Neural crest cell (in vitro differentiated cells): Measurements from ENCODE around the gene CRYZL1. TPM values are rescaled to one million over a fixed set of nuclear protein-coding genes. Genes with fewer than 3 reads are reported as not detected.
"Not testable (repeated sequence)": the region's sequence is repeated elsewhere in the genome, so short reads cannot be mapped to it uniquely, and the experiment has no call there.

Source experiments
- DNase-seq: peaks from one replicate; pipeline ENCODE4 v3.0.0; 2021; ENCODE audit warnings: low read depth, mixed read lengths, low spot score
- H3K27ac Mint-ChIP-seq: one replicate; pipeline ENCODE4 v1.8.0; 2021; ENCODE audit warnings: mild to moderate bottlenecking, mixed read lengths; ENCODE audit not compliant: unreplicated experiment
- H3K27me3 Mint-ChIP-seq: 2 replicates; pipeline ENCODE4 v1.8.0; 2021; ENCODE audit warnings: low read depth, mild to moderate bottlenecking, mixed read lengths
- H3K36me3 Mint-ChIP-seq: 2 replicates; pipeline ENCODE4 v1.8.0; 2021; ENCODE audit warnings: low read depth, mild to moderate bottlenecking, mixed read lengths
- H3K4me1 Mint-ChIP-seq: 2 replicates; pipeline ENCODE4 v1.8.0; 2021; ENCODE audit warnings: mixed read lengths
- H3K4me3 Mint-ChIP-seq: one replicate; pipeline ENCODE4 v1.8.0; 2021; ENCODE audit warnings: mild to moderate bottlenecking, mixed read lengths
- H3K9me3 Mint-ChIP-seq: 2 replicates; pipeline ENCODE4 v1.8.0; 2021; ENCODE audit warnings: mixed read lengths
- total RNA-seq: library from RNA; stranded (reverse); gene quantifications from 2 replicates; pipeline ENCODE4 v1.2.1, GENCODE V29; 2021
- TF ChIP-seq, protein P1 (sequence below): fragments of 200-600 bp; sonication (generic); conservative IDR thresholded peaks from 2 replicates; pipeline ENCODE4 v1.5.0; 2021; ENCODE audit warnings: antibody characterized with exemption, mild to moderate bottlenecking

CRYZL1 gene
- total RNA-seq, 1 donor from 2014 or later, result 55.8 TPM

DNA sequence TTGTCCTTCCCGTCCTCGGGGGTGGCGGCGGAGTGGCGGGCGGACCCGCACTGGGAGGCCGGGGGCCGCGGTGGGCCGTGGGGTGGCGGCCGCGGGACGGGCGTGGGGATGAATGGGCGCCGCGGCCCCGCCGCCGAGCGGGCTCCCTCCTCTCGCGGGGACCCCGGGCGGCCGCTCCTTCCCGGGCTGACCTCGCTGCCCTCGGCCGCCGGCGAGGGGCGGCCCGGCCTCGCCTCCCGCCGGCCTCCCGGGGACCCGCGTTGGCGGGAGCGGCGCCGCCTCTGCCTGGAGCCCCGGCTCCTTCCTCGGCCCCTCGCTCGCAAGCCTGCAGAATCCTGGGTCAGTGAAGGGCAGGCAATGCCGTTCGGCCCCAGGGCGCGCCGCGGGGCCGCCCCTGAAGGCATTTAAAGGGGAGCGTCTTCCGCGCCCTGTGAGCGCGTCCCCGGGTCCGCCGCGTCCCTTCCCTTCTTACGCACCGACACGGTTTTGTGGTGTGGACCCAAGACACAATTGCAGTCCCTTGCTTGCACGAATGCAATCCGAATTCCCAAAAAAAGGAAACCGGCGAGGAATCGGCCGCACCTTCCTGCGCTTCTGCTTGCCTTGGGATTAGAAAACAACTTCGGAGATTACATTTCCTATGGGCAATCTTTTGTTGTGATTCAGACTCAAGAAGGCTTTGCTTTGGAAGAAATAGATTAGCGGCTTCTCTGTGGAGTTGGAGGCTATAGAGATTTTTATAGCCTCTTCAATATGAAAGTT lies 1.5 kb upstream of the CRYZL1 start:
- Mint-ChIP-seq H3K36me3 (no peaks in the 10 kb centered on the region), H3K27ac (peak overlapping the region; percentile 94), H3K4me3 (peak overlapping the region; percentile 96), H3K4me1 (peaks cover 22% of the 10 kb centered on the region), H3K27me3 (no peaks in the 10 kb centered on the region), H3K9me3 (no peaks in the 10 kb centered on the region)
- TF ChIP-seq, protein P1, sequence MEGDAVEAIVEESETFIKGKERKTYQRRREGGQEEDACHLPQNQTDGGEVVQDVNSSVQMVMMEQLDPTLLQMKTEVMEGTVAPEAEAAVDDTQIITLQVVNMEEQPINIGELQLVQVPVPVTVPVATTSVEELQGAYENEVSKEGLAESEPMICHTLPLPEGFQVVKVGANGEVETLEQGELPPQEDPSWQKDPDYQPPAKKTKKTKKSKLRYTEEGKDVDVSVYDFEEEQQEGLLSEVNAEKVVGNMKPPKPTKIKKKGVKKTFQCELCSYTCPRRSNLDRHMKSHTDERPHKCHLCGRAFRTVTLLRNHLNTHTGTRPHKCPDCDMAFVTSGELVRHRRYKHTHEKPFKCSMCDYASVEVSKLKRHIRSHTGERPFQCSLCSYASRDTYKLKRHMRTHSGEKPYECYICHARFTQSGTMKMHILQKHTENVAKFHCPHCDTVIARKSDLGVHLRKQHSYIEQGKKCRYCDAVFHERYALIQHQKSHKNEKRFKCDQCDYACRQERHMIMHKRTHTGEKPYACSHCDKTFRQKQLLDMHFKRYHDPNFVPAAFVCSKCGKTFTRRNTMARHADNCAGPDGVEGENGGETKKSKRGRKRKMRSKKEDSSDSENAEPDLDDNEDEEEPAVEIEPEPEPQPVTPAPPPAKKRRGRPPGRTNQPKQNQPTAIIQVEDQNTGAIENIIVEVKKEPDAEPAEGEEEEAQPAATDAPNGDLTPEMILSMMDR, result no peak
- DNase-seq, result peak; percentile 36

DNA sequence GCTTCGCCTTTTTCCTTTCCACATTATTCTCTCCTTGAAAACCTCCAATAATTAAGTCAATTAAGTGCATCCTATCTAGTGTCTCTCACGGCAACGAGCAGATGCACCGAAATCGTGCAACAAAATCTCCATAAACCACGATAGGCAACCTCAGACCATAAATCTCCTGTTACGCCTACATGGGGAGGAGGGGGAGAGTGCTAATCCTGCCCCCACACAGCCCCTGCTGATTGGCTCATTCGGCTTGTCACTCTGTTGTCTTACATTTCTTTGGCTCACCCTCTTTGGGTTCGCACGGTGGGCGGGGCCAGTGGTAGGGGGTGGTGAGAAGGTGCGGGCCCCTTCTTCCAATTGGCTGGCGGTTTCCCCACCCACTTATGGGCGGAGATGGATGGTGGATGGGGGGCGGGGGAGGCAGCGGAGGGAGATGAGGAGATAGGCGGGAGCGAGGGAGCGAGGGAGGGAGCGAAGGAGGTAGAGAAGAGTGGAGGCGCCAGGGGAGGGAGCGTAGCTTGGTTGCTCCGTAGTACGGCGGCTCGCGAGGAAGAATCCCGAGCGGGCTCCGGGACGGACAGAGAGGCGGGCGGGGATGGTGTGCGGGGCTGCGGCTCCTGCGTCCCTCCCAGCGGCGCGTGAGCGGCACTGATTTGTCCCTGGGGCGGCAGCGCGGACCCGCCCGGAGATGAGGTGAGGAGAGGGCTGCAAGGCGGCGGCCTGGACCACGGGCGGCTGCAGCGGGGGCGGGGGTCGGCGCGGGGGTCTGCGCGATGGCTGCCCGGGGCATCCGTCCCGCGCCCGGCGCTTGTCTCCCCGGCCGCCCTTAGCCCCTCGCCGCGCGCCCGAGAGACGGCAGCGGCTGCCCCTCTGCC lies 720 bp upstream of the CRYZL1 start, which contains the start of gene ITSN1:
Gene ITSN1 (plus strand): TSS at position 475 of the 869 bp plus-strand sequence. CDS start 76,328 bp downstream, outside the sequence.
- peak; percentile 99 for DNase-seq
- no peaks in the 10 kb centered on the region for H3K27me3 Mint-ChIP-seq
- peak within 1 kb of the TSS; percentile 98 for H3K27ac Mint-ChIP-seq
- peaks cover 27% of the 10 kb centered on the region for H3K4me1 Mint-ChIP-seq
- H3K4me3 Mint-ChIP-seq, result peak within 1 kb of the TSS; percentile 96
- H3K36me3 Mint-ChIP-seq, result peaks cover 3% of the 10 kb centered on the region
- TF ChIP-seq, protein P1, result no peak
- peaks cover 3% of the 10 kb centered on the region for H3K9me3 Mint-ChIP-seq

DNA sequence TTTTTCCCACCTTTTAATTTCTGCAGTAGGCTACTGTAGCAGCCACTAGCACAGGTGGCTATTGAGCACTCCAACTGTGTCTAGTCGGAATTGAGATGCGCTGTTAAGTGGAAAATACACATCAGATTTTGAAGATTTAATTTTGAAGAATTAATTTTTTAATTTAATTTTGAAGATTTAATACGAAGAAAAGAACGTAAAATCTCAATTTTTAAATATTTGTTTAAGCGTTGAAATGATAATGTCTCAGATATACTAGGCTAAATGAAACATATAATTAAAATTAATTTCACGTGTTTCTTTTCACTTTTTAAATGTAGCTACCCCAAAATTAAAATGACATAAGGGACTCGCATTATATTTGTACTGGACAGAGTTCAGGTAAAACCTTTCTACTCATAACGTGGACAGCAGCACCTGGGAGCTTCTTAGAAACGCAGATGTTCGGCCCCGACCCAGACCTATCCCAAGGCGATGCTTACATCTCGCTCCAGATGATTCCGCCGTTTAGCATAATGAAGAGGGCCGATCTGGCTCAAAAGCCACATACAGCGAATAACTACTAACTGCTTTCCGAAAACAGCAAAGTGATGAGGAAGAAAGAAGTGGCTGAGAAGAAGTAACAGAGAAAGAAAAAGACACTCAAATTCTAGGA lies 717 bp downstream of the CRYZL1 start:
- TF ChIP-seq, protein P1, result no peak
- H3K36me3 Mint-ChIP-seq, result peaks cover 10% of the 10 kb centered on the region
- peak overlapping the region; percentile 92 for H3K4me3 Mint-ChIP-seq
- H3K27ac Mint-ChIP-seq, result peak overlapping the region; percentile 98
- DNase-seq, result no peak
- H3K4me1 Mint-ChIP-seq, result peaks cover 28% of the 10 kb centered on the region
- H3K27me3 Mint-ChIP-seq, result no peaks in the 10 kb centered on the region
- peaks cover 3% of the 10 kb centered on the region for H3K9me3 Mint-ChIP-seq

DNA sequence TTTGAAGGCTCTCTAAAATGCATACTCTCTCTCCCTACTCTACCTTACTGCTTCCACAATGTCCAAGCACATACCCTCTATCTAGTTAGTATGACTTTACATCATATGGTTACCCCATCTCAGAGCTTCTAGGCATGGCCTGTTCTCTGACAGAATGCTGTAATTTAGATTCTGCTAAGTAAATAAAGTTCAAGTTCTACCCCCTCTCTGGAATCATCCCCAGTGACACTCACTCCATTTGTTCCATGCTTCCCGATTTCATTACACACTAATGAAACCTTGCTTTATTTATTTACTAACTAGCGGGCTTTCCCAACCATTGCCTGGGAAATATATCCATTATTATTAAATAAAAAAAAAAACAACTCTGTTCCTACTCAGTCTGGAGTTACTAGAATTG lies 7.3 kb downstream of the CRYZL1 start:
- peaks cover 5% of the 10 kb centered on the region for H3K4me1 Mint-ChIP-seq
- no peak for DNase-seq
- H3K9me3 Mint-ChIP-seq, result peaks cover 6% of the 10 kb centered on the region
- H3K36me3 Mint-ChIP-seq, result peaks cover 22% of the 10 kb centered on the region
- no peaks in the 10 kb centered on the region for H3K27me3 Mint-ChIP-seq
- TF ChIP-seq, protein P1, result no peak
- H3K27ac Mint-ChIP-seq, result no peak overlapping the region
- no peak overlapping the region for H3K4me3 Mint-ChIP-seq

- not testable (repeated sequence) for H3K27me3 Mint-ChIP-seq, DNase-seq, H3K27ac Mint-ChIP-seq, H3K9me3 Mint-ChIP-seq, H3K4me1 Mint-ChIP-seq, H3K4me3 Mint-ChIP-seq
- peaks cover 21% of the 10 kb centered on the region for H3K36me3 Mint-ChIP-seq
Observed at GRCh38 chr21:33626151-33626550, 15.4 kb downstream of the CRYZL1 start.
